ENCODE data around the gene ANKRD24.

DNA sequence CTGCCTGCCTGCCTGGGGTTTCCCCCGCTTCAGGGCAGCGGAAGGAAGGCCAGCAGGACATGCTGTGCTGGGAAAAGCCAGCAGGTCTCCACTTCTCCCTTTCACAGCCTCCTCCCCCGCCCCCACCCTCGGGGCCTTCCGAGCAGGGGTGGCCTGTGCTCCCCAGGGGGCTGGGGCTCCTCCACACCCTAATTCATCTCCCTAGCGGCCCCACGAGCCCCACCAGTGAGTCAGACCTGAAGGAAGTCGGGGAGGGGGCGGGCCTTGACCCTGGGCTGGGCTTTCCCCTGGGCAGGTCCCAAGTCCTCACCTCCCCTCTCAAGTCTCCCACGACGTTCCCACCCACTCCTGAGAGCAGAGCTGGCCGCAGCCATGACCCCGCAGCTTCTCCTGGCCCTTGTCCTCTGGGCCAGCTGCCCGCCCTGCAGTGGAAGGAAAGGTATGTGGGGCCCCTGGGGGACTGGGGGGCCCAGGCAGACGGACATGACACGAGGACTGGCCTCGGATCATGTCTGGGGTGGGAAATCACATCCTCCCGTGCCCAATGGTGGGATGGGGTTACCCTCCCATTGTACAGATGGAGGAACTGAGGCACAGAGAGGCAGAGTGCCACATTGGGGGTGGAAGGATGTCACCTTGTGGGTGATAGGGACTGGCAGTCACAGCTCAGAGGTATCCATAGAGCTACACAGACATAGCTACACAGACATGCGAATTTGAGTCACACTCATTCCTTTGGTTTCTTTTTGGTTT, 46.9 kb downstream of the ANKRD24 start, which contains the start of gene EBI3:
- TF ChIP-seq, protein P1, sequence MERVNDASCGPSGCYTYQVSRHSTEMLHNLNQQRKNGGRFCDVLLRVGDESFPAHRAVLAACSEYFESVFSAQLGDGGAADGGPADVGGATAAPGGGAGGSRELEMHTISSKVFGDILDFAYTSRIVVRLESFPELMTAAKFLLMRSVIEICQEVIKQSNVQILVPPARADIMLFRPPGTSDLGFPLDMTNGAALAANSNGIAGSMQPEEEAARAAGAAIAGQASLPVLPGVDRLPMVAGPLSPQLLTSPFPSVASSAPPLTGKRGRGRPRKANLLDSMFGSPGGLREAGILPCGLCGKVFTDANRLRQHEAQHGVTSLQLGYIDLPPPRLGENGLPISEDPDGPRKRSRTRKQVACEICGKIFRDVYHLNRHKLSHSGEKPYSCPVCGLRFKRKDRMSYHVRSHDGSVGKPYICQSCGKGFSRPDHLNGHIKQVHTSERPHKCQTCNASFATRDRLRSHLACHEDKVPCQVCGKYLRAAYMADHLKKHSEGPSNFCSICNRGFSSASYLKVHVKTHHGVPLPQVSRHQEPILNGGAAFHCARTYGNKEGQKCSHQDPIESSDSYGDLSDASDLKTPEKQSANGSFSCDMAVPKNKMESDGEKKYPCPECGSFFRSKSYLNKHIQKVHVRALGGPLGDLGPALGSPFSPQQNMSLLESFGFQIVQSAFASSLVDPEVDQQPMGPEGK (CRISPR knock-in tag; IDR thresholded peaks at IDR 0.05; ENCODE audit: borderline replicate concordance): no peak
- TF ChIP-seq CSDC2 (CRISPR knock-in tag; IDR thresholded peaks at IDR 0.05): no peak
- TF ChIP-seq, protein P2, sequence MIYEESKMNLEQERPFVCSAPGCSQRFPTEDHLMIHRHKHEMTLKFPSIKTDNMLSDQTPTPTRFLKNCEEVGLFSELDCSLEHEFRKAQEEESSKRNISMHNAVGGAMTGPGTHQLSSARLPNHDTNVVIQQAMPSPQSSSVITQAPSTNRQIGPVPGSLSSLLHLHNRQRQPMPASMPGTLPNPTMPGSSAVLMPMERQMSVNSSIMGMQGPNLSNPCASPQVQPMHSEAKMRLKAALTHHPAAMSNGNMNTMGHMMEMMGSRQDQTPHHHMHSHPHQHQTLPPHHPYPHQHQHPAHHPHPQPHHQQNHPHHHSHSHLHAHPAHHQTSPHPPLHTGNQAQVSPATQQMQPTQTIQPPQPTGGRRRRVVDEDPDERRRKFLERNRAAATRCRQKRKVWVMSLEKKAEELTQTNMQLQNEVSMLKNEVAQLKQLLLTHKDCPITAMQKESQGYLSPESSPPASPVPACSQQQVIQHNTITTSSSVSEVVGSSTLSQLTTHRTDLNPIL (CRISPR knock-in tag; IDR thresholded peaks at IDR 0.05; ENCODE audit: low read depth): no peak
- TF ChIP-seq ZFP30 (CRISPR knock-in tag; IDR thresholded peaks at IDR 0.05): no peak
- no peak for TF ChIP-seq TCF4 (CRISPR knock-in tag; IDR thresholded peaks at IDR 0.05; ENCODE audit: borderline replicate concordance)
- TF ChIP-seq, protein P3, sequence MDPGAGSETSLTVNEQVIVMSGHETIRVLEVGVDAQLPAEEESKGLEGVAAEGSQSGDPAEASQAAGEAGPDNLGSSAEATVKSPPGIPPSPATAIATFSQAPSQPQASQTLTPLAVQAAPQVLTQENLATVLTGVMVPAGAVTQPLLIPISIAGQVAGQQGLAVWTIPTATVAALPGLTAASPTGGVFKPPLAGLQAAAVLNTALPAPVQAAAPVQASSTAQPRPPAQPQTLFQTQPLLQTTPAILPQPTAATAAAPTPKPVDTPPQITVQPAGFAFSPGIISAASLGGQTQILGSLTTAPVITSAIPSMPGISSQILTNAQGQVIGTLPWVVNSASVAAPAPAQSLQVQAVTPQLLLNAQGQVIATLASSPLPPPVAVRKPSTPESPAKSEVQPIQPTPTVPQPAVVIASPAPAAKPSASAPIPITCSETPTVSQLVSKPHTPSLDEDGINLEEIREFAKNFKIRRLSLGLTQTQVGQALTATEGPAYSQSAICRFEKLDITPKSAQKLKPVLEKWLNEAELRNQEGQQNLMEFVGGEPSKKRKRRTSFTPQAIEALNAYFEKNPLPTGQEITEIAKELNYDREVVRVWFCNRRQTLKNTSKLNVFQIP (CRISPR knock-in tag; IDR thresholded peaks at IDR 0.05; ENCODE audit: borderline replicate concordance, low read depth): no peak
- no peak for TF ChIP-seq ZC3H10 (CRISPR knock-in tag; IDR thresholded peaks at IDR 0.05)
- no peak for TF ChIP-seq ISL1 (CRISPR knock-in tag; IDR thresholded peaks at IDR 0.05)

Data from SK-N-SH treated with all-trans-retinoic acid at 6 μM for 48 hours (cell line).